Lower lobe of right lung (tissue), 2 donors: Measurements from ENCODE around the gene APMAP. TPM values are rescaled to one million over a fixed set of nuclear protein-coding genes. Genes with fewer than 3 reads are reported as not detected.
A peak's percentile ranks its signal among the peaks of the same experiment; 100 is the strongest.

Source experiments
- ATAC-seq, 2 donors: fragments of 200-7000 bp; cut with Tn5 transposase; one replicate each; pipeline ENCODE4 v1.9.1; 2020 to 2022; ENCODE audit warnings: mild to moderate bottlenecking in 2 of 2, moderate library complexity in 2 of 2
- DNase-seq: peaks from one replicate; pipeline ENCODE4 v3.0.0-alpha.2; 2020
- H3K27ac ChIP-seq: fragments of 200-600 bp; one replicate; pipeline ENCODE4 v1.8.0; 2022
- H3K27me3 ChIP-seq: fragments of 200-600 bp; one replicate; pipeline ENCODE4 v1.8.0; 2022; ENCODE audit warnings: low read depth
- H3K36me3 ChIP-seq: fragments of 200-600 bp; one replicate; pipeline ENCODE4 v1.8.0; 2022; ENCODE audit warnings: mild to moderate bottlenecking
- H3K4me1 ChIP-seq: fragments of 200-600 bp; one replicate; pipeline ENCODE4 v1.8.0; 2022
- H3K4me3 ChIP-seq: fragments of 200-600 bp; one replicate; pipeline ENCODE4 v1.8.0; 2022; ENCODE audit warnings: mild to moderate bottlenecking
- H3K9me3 ChIP-seq: fragments of 200-600 bp; one replicate; pipeline ENCODE4 v1.8.0; 2022
- CTCF ChIP-seq: fragments of 200-600 bp; IDR thresholded peaks from one replicate; pipeline ENCODE4 v1.8.0; 2022; ENCODE audit warnings: antibody characterized with exemption, mild to moderate bottlenecking
- intact Hi-C: fragments of 100-400 bp; cut with DNase I; formaldehyde crosslinking; loops from one replicate; pipeline ENCODE4 v1.11.0; 2022
- total RNA-seq: library from RNA; stranded (reverse); fragmentation: NEBNext Ultra II Directional; extraction: Animal tissue kit (Norgen Biotek cat#: 25700); gene quantifications from one replicate; pipeline ENCODE4 v1.2.1, GENCODE V29; 2021
- donor health status: DM: no; HTN: yes; CAD: no; lungs with severe emphysema.

Gene APMAP
- total RNA-seq, 1 donor from 2014 or later = 82.9 TPM

GRCh38 chr20:25030649-25031207, 38.2 kb upstream of the APMAP start:
- H3K4me1 ChIP-seq = peaks cover 32% of the 10 kb centered on the region
- peaks cover 23% of the 10 kb centered on the region for H3K36me3 ChIP-seq
- no peak overlapping the region for H3K27ac ChIP-seq
- ATAC-seq (no peak), DNase-seq (peak; percentile 22)
- no peak overlapping the region for H3K4me3 ChIP-seq
- no peaks in the 10 kb centered on the region for H3K27me3 ChIP-seq
- no peak for TF ChIP-seq CTCF
- intact Hi-C loops = no loop called here
- H3K9me3 ChIP-seq = no peaks in the 10 kb centered on the region

- Histone ChIP-seq H3K9me3 (no peaks in the 10 kb centered on the region), H3K27ac (no peak overlapping the region), H3K36me3 (peaks cover 23% of the 10 kb centered on the region), H3K4me1 (peaks cover 26% of the 10 kb centered on the region), H3K4me3 (no peak overlapping the region), H3K27me3 (no peaks in the 10 kb centered on the region)
- peak; percentile 13 for DNase-seq
- intact Hi-C loops = no loop called here
- TF ChIP-seq CTCF = no peak
- ATAC-seq = no peak
These were observed 37.6 kb upstream of the APMAP start for GRCh38 chr20:25030007-25030648.

GRCh38 chr20:25025986-25026605, 33.5 kb upstream of the APMAP start:
- peaks cover 8% of the 10 kb centered on the region for H3K4me1 ChIP-seq
- intact Hi-C loops = no loop called here
- ATAC-seq (peak in 1 of 2 donors; percentile 33), DNase-seq (no peak)
- H3K9me3 ChIP-seq = no peaks in the 10 kb centered on the region
- no peaks in the 10 kb centered on the region for H3K27me3 ChIP-seq
- no peak for TF ChIP-seq CTCF
- H3K36me3 ChIP-seq = peaks cover 41% of the 10 kb centered on the region
- H3K4me3 ChIP-seq = no peak overlapping the region
- H3K27ac ChIP-seq = no peak overlapping the region

- H3K27me3 ChIP-seq = no peaks in the 10 kb centered on the region
- DNase-seq (no peak), ATAC-seq (no peak)
- no peak overlapping the region for H3K27ac ChIP-seq
- H3K36me3 ChIP-seq = peaks cover 45% of the 10 kb centered on the region
- intact Hi-C loops = no loop called here
- H3K4me1 ChIP-seq = peaks cover 8% of the 10 kb centered on the region
- no peak overlapping the region for H3K4me3 ChIP-seq
- TF ChIP-seq CTCF = no peak
- H3K9me3 ChIP-seq = no peaks in the 10 kb centered on the region
These were observed 32.7 kb upstream of the APMAP start for GRCh38 chr20:25025091-25025861.

- Histone ChIP-seq H3K4me3 (no peak overlapping the region), H3K4me1 (peaks cover 8% of the 10 kb centered on the region), H3K27me3 (no peaks in the 10 kb centered on the region), H3K9me3 (no peaks in the 10 kb centered on the region), H3K36me3 (peaks cover 43% of the 10 kb centered on the region), H3K27ac (no peak overlapping the region)
- DNase-seq (no peak), ATAC-seq (no peak)
- no peak for TF ChIP-seq CTCF
- intact Hi-C loops = no loop called here
These were observed 31.6 kb upstream of the APMAP start for GRCh38 chr20:25024171-25024570.
